DOHH2 (cell line): ENCODE data around the gene SLC2A13.

Experiments used
- EZH2phosphoT487 ChIP-seq: fragments of 200-600 bp; sonication (generic); IDR thresholded peaks from 2 replicates; pipeline ENCODE4 v1.6.1; 2017; ENCODE audit warnings: borderline replicate concordance, mild to moderate bottlenecking, antibody characterized with exemption, low read length, moderate library complexity, mixed read lengths
- TF ChIP-seq, protein P1 (sequence below): fragments of 200-600 bp; sonication (generic); IDR thresholded peaks from one replicate; pipeline ENCODE4 v1.5.1; 2014; ENCODE audit warnings: antibody characterized with exemption, mild to moderate bottlenecking, low read depth, low read length; ENCODE audit not compliant: poor library complexity, severe bottlenecking

DNA sequence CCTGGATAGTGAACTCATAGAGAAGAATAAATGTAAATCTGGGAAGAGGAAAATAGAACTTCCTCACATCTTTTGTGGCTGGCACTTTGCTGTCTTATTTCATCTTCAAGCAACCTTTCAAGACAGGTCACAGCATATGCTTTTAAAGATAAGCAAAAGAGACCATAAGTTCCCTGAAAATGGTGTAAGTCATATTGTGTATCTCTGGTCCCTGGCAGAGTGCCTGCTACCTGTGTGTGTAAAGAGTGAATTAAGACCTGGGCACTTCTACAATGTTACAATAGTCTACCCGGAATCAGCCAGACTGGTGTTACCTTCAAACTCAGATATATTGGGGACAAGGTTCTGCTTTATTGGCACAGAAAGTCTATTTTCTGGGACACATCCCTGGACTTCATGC lies 168.8 kb downstream of the SLC2A13 start:
- TF ChIP-seq, protein P1, sequence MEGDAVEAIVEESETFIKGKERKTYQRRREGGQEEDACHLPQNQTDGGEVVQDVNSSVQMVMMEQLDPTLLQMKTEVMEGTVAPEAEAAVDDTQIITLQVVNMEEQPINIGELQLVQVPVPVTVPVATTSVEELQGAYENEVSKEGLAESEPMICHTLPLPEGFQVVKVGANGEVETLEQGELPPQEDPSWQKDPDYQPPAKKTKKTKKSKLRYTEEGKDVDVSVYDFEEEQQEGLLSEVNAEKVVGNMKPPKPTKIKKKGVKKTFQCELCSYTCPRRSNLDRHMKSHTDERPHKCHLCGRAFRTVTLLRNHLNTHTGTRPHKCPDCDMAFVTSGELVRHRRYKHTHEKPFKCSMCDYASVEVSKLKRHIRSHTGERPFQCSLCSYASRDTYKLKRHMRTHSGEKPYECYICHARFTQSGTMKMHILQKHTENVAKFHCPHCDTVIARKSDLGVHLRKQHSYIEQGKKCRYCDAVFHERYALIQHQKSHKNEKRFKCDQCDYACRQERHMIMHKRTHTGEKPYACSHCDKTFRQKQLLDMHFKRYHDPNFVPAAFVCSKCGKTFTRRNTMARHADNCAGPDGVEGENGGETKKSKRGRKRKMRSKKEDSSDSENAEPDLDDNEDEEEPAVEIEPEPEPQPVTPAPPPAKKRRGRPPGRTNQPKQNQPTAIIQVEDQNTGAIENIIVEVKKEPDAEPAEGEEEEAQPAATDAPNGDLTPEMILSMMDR, result no peak
- no peak for TF ChIP-seq EZH2phosphoT487
